AG10803 (cell line): ENCODE data around the gene COMMD6.

Experiments used
- DNase-seq: peaks from one replicate; pipeline ENCODE4 v3.0.0; 2010; ENCODE audit warnings: low read depth
- H3K4me3 ChIP-seq: 2 replicates; pipeline ENCODE4 v1.5.1; 2011; ENCODE audit warnings: mild to moderate bottlenecking, low read length, control low read depth
- CTCF ChIP-seq: conservative IDR thresholded peaks from 2 replicates; pipeline ENCODE4 v1.5.1; 2011; ENCODE audit warnings: mild to moderate bottlenecking, low read length, control low read depth, inconsistent platforms

Gene COMMD6

GRCh38 chr13:75482070-75482819 is 55.4 kb downstream of the COMMD6 start, which contains the start of gene TBC1D4:
TBC1D4 (minus strand) TSS chr13:75482169; CDS start chr13:75481767, 402 bp downstream.
- peak within 1 kb of the TSS; percentile 77 for H3K4me3 ChIP-seq
- DNase-seq = peak; percentile 91
- peak; percentile 77 for TF ChIP-seq CTCF

DNA sequence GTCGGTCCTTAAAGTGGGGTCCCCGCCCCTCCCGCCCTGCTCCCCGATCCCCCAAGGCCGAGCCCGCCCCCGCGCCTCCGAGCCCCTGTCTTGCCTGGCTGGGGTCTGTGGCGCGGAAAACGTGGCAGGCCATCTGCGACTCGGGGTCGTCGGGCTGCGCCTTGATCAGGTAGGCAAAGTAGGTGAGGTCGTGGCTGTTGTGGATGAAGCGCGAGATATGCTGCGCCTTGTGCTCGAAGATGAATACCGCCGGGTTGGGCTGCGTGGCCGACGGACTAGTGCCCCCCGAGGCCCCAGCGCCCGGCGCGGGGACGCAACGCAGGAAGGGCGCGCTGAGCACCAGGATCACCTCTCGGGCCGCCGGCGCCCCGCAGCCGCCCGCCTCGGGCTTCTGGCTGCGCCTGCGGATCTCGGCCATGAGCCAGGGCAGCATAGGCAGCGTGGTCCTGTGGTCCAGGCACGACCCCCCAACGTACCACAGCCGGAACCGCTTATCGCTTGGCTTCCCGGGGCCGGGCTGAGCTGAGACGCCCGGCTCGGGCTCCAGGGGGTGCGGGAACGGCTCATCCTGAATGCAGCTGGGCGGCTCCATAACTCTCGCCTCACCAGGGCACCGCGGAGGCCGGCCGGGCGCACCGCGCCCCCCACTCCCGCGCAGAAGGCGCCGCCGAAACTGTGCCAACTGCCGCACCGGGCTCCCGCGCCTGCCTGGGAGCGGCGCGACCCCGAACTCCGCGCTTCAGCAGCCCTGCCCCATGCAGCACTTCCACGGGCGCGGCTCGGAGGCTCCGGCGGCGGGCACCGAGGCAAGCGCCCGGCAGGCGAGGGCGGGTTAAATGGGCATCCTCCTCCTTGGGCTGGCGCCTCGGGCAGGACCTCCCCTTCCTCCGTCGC is 56.2 kb downstream of the COMMD6 start:
- peak overlapping the region; percentile 77 for H3K4me3 ChIP-seq
- no peak for DNase-seq
- no peak for TF ChIP-seq CTCF

DNA sequence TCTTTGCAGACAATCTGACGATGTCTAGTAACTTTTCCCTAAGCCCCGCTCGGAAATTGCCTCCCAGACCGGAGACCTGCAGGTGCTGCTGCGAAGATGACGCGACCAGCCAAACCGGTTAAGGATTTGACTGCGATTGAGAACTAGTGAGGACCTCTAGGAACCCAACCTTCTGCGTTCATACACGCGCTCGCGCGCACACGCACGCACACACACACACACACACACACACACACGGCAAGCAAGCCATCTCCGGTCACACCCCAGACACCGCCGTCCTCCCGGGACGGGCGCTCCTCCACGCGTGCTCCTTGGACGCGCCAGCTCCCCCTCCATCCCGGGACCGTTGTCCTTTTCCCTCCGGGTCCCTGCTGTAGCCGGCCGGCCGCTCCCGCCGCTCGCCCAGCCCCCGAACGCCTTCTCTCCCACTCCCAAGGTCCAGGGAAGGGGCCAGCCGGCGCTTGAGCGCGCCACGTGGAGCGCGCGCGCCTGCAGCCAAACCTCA is 56.9 kb downstream of the COMMD6 start:
- DNase-seq = peak; percentile 55
- no peak for TF ChIP-seq CTCF
- H3K4me3 ChIP-seq = peak overlapping the region; percentile 77

DNA sequence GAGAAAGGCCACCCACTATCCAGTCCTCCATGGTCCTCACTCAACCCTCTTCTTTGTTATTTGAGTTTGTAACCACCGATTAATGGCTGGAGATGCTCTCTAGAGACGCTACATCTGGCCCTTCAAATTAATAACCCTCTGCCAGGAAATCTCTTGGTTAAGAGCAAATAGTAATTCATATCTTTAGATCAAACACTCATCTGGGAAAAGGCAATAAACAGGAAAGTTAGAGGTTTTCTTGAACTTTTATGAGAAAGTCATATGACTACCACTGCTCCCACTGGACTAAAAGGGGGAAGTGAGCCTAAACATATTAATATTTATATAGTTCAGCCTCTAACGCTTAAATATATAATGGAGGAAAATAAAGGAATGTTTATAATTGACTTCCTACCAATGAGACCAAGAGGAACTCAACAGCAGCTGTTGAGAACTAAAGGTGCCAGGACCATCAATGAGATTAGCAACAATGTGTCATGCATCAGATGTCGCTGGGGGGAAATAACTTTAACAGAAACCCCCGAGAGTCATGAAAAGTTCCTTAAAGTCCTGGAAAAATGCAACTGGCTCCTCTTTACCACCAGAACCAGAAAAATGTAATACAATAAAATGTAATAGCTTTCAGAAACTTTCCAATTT is 58.4 kb downstream of the COMMD6 start:
- peak overlapping the region; percentile 77 for H3K4me3 ChIP-seq
- no peak for DNase-seq
- TF ChIP-seq CTCF = no peak

GRCh38 chr13:75478659-75479058 is 59.0 kb downstream of the COMMD6 start:
- H3K4me3 ChIP-seq = no peak overlapping the region
- no peak for DNase-seq
- no peak for TF ChIP-seq CTCF
